ENCODE data around the gene B4GALNT2.

DNA sequence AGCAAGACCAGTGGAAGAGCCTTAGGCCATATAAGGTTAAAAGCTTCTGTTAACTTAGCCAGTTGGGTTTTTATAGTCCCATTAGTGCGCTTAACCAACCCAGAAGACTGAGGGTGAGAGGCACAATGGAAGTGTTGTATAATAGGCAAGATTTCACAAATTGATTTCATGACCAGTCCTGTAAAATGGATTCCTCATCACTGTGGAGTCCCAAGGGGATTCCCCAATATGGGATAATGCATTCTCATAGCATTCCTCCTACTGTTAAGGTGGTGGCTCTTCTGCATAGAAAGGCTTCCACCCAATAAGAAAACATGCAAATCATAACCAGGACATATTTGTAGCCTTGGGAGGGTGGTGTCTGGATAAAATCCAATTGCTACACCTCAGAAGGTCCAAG, 22.1 kb upstream of the B4GALNT2 start:
- TF ChIP-seq, protein P1, sequence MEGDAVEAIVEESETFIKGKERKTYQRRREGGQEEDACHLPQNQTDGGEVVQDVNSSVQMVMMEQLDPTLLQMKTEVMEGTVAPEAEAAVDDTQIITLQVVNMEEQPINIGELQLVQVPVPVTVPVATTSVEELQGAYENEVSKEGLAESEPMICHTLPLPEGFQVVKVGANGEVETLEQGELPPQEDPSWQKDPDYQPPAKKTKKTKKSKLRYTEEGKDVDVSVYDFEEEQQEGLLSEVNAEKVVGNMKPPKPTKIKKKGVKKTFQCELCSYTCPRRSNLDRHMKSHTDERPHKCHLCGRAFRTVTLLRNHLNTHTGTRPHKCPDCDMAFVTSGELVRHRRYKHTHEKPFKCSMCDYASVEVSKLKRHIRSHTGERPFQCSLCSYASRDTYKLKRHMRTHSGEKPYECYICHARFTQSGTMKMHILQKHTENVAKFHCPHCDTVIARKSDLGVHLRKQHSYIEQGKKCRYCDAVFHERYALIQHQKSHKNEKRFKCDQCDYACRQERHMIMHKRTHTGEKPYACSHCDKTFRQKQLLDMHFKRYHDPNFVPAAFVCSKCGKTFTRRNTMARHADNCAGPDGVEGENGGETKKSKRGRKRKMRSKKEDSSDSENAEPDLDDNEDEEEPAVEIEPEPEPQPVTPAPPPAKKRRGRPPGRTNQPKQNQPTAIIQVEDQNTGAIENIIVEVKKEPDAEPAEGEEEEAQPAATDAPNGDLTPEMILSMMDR (IDR thresholded peaks at IDR 0.05), result no peak
- no peak for TF ChIP-seq POLR2A (IDR thresholded peaks at IDR 0.05)

All from thyroid gland (tissue), 4 donors.